Chondrocyte (in vitro differentiated cells): Measurements from ENCODE around the gene HPSE2. TPM values are rescaled to one million over a fixed set of nuclear protein-coding genes. Genes with fewer than 3 reads are reported as not detected.

Experiments
- DNase-seq: peaks from one replicate; pipeline ENCODE4 v3.0.0; 2021; ENCODE audit warnings: mixed read lengths, low spot score
- H3K27ac Mint-ChIP-seq: one replicate; pipeline ENCODE4 v1.8.0; 2021; ENCODE audit warnings: mild to moderate bottlenecking, moderate library complexity, mixed read lengths; ENCODE audit not compliant: unreplicated experiment
- H3K27me3 Mint-ChIP-seq: 2 replicates; pipeline ENCODE4 v1.8.0; 2021; ENCODE audit warnings: low read depth, mixed read lengths
- H3K36me3 Mint-ChIP-seq: 2 replicates; pipeline ENCODE4 v1.8.0; 2021; ENCODE audit warnings: low read depth, mixed read lengths
- H3K4me1 Mint-ChIP-seq: 2 replicates; pipeline ENCODE4 v1.8.0; 2021; ENCODE audit warnings: low read depth, mild to moderate bottlenecking, mixed read lengths
- H3K4me3 Mint-ChIP-seq: one replicate; pipeline ENCODE4 v1.8.0; 2021; ENCODE audit warnings: mild to moderate bottlenecking, moderate library complexity, mixed read lengths; ENCODE audit not compliant: unreplicated experiment
- H3K9me3 Mint-ChIP-seq: 2 replicates; pipeline ENCODE4 v1.8.0; 2021; ENCODE audit warnings: low read depth, mixed read lengths
- CTCF ChIP-seq: fragments of 200-600 bp; sonication (generic); IDR thresholded peaks from 2 replicates; pipeline ENCODE4 v1.5.0; 2021; ENCODE audit warnings: antibody characterized with exemption, mild to moderate bottlenecking, moderate library complexity
- total RNA-seq: library from RNA; stranded (reverse); gene quantifications from 3 replicates; pipeline ENCODE4 v1.2.1, GENCODE V29; 2021

Gene HPSE2
- total RNA-seq, 1 donor from 2014 or later, result not detected

DNA sequence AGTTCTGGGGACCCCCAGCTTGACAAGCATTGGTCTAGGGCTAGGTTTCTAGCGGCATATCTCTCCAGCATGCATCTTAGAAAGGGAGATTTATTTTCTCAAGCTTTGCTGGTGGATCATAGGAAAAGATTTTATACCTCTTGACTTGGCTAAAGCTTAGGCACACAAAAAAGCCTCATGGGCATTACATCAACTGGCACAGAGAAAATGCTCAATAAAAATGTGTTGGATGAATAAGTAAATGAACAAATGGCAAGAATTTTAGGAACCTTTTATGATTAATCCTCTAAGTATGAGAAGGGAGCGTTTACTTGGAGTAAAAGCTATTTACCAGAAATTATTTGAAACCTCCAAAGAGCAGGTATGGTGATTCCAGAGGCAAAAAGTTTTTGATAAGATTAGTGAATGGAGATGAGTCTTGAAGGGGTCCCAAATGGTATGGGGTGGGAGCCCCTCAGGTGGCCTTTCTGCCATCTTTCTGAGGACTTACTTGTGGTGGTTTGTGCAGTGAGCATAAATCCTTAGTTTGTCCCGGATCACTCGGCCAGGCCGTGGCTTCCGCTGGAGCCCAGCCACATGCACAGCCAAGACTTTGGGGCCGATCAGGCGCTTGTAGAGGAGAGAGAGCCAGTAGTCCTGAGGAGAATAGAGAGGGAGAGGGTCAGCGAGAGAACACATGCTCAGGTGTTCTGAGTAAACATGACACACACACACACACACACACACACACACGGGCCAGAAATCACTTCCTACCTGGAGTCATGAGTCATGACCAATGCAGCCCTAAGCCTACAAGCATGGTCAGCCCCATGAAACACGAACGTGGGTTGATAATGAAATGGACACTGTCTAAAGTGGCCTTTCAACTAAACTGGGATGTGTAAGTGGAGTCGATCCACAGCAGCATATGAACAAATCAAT, 745.8 kb downstream of the HPSE2 start:
- Mint-ChIP-seq H3K4me1 (no peaks in the 10 kb centered on the region), H3K27ac (peak overlapping the region; percentile 19), H3K27me3 (peaks cover 9% of the 10 kb centered on the region), H3K9me3 (peaks cover 4% of the 10 kb centered on the region), H3K4me3 (no peak overlapping the region), H3K36me3 (no peaks in the 10 kb centered on the region)
- DNase-seq, result no peak
- TF ChIP-seq CTCF, result no peak

DNA sequence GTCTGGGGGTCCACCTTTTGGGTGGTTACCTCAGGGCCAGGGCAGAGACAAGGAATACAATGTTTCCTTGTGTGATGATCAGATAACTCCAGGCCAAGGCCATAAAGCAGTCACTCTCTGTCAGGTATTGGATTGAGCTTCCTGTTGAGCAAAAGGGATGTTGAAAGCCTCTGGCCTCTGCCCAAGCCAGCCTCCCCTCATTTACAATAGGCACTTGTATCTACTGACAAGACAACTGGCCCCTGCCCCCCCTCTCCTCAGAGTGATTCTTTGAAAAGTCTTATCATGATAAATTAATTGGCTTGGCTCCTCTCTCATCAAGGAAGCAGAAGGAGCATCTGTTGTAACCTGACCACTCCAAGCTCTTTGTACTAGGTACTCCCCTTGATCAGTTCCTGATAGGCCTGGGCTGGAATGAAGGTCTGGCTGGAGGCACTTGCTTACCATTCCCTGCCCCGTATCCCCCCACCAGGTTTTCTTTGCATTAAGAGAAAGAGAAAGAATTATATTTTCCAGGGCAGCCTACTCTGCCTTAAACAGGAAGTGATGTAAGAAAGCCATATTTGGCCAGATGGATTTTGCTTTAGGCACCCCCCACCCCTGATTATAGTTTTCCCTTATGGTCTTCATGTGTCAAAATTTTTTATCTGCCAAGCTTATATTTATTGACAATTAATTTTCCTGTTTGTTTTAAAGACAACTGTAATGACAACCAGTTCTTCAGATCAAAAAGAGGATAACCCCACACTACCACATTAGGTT, 746.8 kb downstream of the HPSE2 start:
- no peaks in the 10 kb centered on the region for H3K9me3 Mint-ChIP-seq
- no peak for TF ChIP-seq CTCF
- H3K36me3 Mint-ChIP-seq, result no peaks in the 10 kb centered on the region
- peaks cover 9% of the 10 kb centered on the region for H3K27me3 Mint-ChIP-seq
- H3K4me1 Mint-ChIP-seq, result no peaks in the 10 kb centered on the region
- no peak overlapping the region for H3K27ac Mint-ChIP-seq
- H3K4me3 Mint-ChIP-seq, result no peak overlapping the region
- no peak for DNase-seq

GRCh38 chr10:98487649-98488048, 748.0 kb downstream of the HPSE2 start:
- Mint-ChIP-seq H3K4me3 (no peak overlapping the region), H3K9me3 (no peaks in the 10 kb centered on the region), H3K27me3 (peaks cover 6% of the 10 kb centered on the region), H3K36me3 (no peaks in the 10 kb centered on the region), H3K27ac (no peak overlapping the region), H3K4me1 (no peaks in the 10 kb centered on the region)
- DNase-seq, result no peak
- no peak for TF ChIP-seq CTCF

DNA sequence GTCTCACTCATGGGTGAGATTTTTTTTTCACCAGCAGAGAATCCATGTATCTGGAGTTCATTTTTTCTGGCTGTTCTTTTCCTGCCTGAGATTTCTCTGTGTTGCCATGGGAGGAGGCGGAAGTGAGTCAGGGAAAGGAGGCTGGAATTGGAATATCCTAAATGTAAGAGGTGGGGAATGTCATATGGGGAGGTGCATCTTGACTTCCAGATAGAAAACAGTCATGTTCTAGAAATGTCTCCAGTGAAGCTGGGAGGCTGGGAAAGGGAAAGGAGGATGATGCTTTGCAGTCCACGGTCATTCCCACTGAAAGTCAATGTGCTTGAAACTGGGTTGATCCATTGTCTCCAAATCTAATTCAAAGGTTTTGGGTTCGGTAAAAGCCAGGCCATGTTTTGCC, 749.2 kb downstream of the HPSE2 start:
- Mint-ChIP-seq H3K9me3 (no peaks in the 10 kb centered on the region), H3K36me3 (no peaks in the 10 kb centered on the region), H3K27me3 (peaks cover 6% of the 10 kb centered on the region), H3K27ac (no peak overlapping the region), H3K4me3 (no peak overlapping the region), H3K4me1 (no peaks in the 10 kb centered on the region)
- no peak for TF ChIP-seq CTCF
- no peak for DNase-seq

DNA sequence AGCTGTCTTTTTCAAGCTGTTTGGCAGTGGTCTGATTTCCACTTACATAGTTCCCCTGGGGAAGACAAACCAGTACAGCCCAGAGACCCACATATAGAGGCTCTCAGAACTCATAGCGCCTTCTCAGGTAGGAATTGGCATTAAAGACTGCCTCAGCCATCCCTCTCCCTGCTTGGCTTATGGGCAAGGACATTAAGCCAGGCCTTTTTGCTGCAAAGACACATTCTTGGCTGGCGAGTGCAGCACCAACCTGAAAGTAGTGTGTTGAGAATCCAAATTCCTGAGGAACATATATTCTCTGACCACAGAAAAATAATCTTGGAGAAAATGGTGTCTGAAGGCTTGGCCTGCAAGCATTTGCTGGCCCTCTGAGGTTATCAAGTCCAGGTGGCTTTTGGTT, 749.7 kb downstream of the HPSE2 start:
- no peak overlapping the region for H3K27ac Mint-ChIP-seq
- no peak for DNase-seq
- no peaks in the 10 kb centered on the region for H3K4me1 Mint-ChIP-seq
- no peak overlapping the region for H3K4me3 Mint-ChIP-seq
- TF ChIP-seq CTCF, result no peak
- H3K36me3 Mint-ChIP-seq, result no peaks in the 10 kb centered on the region
- no peaks in the 10 kb centered on the region for H3K9me3 Mint-ChIP-seq
- peaks cover 6% of the 10 kb centered on the region for H3K27me3 Mint-ChIP-seq
